HEK293 (cell line): ENCODE measurements around the gene DDX55.

Source experiments
- CTCF ChIA-PET: fragments of 350-600 bp; formaldehyde crosslinking; extraction: SDS; loops from one replicate; lab custom pipeline; 2021; ENCODE audit warnings: antibody characterized with exemption; lab: Yijun Ruan, JAX
- POLR2A ChIA-PET: fragments of 300-600 bp; formaldehyde crosslinking; extraction: SDS; loops from one replicate; lab custom pipeline; 2020; ENCODE audit warnings: antibody characterized with exemption, inconsistent platforms; lab: Yijun Ruan, JAX
- H3K27ac ChIP-seq: fragments of 200-500 bp; sonication (Bioruptor generic); 2 replicates; pipeline ENCODE4 v1.5.1; 2014; ENCODE audit warnings: low read depth, low read length, control low read depth, inconsistent platforms; ENCODE audit errors: extremely low read depth
- H3K36me3 ChIP-seq, 2 experiments: fragments of 200-500 bp in 1 of 2; sonication (Bioruptor generic) in 1 of 2; 1 replicate in 1 of 2; 2 replicates in 1 of 2; pipeline ENCODE4 v1.5.1; 2014 to 2017; ENCODE audit warnings: inconsistent platforms in 2 of 2, low read length in 2 of 2; ENCODE audit not compliant: control insufficient read depth in 2 of 2, insufficient read depth in 1 of 2
- H3K4me1 ChIP-seq: fragments of 200-500 bp; sonication (Bioruptor generic); 2 replicates; pipeline ENCODE4 v1.5.1; 2014; ENCODE audit warnings: mild to moderate bottlenecking, low read length, inconsistent platforms; ENCODE audit not compliant: control insufficient read depth, insufficient read depth
- H3K4me3 ChIP-seq: 2 replicates; pipeline ENCODE4 v1.5.1; 2011; ENCODE audit warnings: low read depth, mild to moderate bottlenecking, control low read depth, low read length, moderate library complexity
- H3K9me3 ChIP-seq: fragments of 200-500 bp; sonication (Bioruptor generic); 2 replicates; pipeline ENCODE4 v1.5.1; 2014; ENCODE audit warnings: low read depth, low read length, inconsistent platforms; ENCODE audit not compliant: control insufficient read depth, insufficient read depth
- HOXD13 ChIP-seq: sonication (generic); formaldehyde crosslinking; IDR thresholded peaks from 2 replicates; pipeline ENCODE4 v1.8.0; 2022; ENCODE audit warnings: missing genetic modification reagents, borderline replicate concordance
- KLF9 ChIP-seq: fragments of 450-650 bp; formaldehyde crosslinking; IDR thresholded peaks from 2 replicates; pipeline ENCODE4 v1.5.1; 2016; ENCODE audit warnings: missing biosample characterization, missing genetic modification characterization, low read depth
- OSR2 ChIP-seq: fragments of 450-650 bp; formaldehyde crosslinking; IDR thresholded peaks from 2 replicates; pipeline ENCODE4 v1.5.1; 2016; ENCODE audit warnings: missing biosample characterization, missing genetic modification characterization
- SCRT2 ChIP-seq: fragments of 450-650 bp; formaldehyde crosslinking; IDR thresholded peaks from 2 replicates; pipeline ENCODE4 v1.5.1; 2016; ENCODE audit warnings: missing biosample characterization, missing genetic modification characterization
- WT1 ChIP-seq: fragments of 450-650 bp; formaldehyde crosslinking; IDR thresholded peaks from 2 replicates; pipeline ENCODE4 v1.5.1; 2016; ENCODE audit warnings: missing biosample characterization, missing genetic modification characterization
- ZBTB6 ChIP-seq: fragments of 450-650 bp; formaldehyde crosslinking; IDR thresholded peaks from 2 replicates; pipeline ENCODE4 v1.5.1; 2017; ENCODE audit warnings: missing biosample characterization, missing genetic modification characterization
- ZBTB8A ChIP-seq: fragments of 450-650 bp; formaldehyde crosslinking; IDR thresholded peaks from 2 replicates; pipeline ENCODE4 v1.5.1; 2016; ENCODE audit warnings: missing biosample characterization, missing genetic modification characterization
- ZFP41 ChIP-seq: fragments of 450-650 bp; formaldehyde crosslinking; IDR thresholded peaks from 2 replicates; pipeline ENCODE4 v1.5.1; 2016; ENCODE audit warnings: missing biosample characterization, missing genetic modification characterization, borderline replicate concordance
- ZIC2 ChIP-seq: fragments of 450-650 bp; formaldehyde crosslinking; IDR thresholded peaks from 2 replicates; pipeline ENCODE4 v1.5.1; 2016; ENCODE audit warnings: missing biosample characterization, missing genetic modification characterization
- ZNF121 ChIP-seq: fragments of 450-650 bp; formaldehyde crosslinking; IDR thresholded peaks from 2 replicates; pipeline ENCODE4 v1.5.1; 2016; ENCODE audit warnings: missing biosample characterization, missing genetic modification characterization
- ZNF175 ChIP-seq: fragments of 450-650 bp; formaldehyde crosslinking; IDR thresholded peaks from 2 replicates; pipeline ENCODE4 v1.5.1; 2016; ENCODE audit warnings: missing biosample characterization, missing genetic modification characterization
- ZNF184 ChIP-seq: fragments of 450-650 bp; IDR thresholded peaks from 2 replicates; pipeline ENCODE4 v1.5.1; 2018; ENCODE audit warnings: missing biosample characterization, mild to moderate bottlenecking, missing genetic modification characterization
- ZNF211 ChIP-seq: fragments of 450-650 bp; formaldehyde crosslinking; IDR thresholded peaks from 2 replicates; pipeline ENCODE4 v1.5.1; 2016; ENCODE audit warnings: low read depth, missing biosample characterization, missing genetic modification characterization
- ZNF23 ChIP-seq: fragments of 450-650 bp; formaldehyde crosslinking; IDR thresholded peaks from 2 replicates; pipeline ENCODE4 v1.5.1; 2016; ENCODE audit warnings: missing biosample characterization, missing genetic modification characterization, borderline replicate concordance
- ZNF341 ChIP-seq: fragments of 450-650 bp; formaldehyde crosslinking; IDR thresholded peaks from 2 replicates; pipeline ENCODE4; 2016; ENCODE audit warnings: low read depth, missing biosample characterization, missing genetic modification characterization
- ZNF404 ChIP-seq: fragments of 450-650 bp; formaldehyde crosslinking; IDR thresholded peaks from 2 replicates; pipeline ENCODE4 v1.5.1; 2017; ENCODE audit warnings: missing biosample characterization, missing genetic modification characterization
- ZNF518A ChIP-seq: fragments of 450-650 bp; formaldehyde crosslinking; conservative IDR thresholded peaks from 2 replicates; pipeline ENCODE4 v1.5.1; 2016; ENCODE audit warnings: low read depth, missing biosample characterization, missing genetic modification characterization
- ZNF558 ChIP-seq: fragments of 450-650 bp; formaldehyde crosslinking; IDR thresholded peaks from 2 replicates; pipeline ENCODE4 v1.5.1; 2016; ENCODE audit warnings: missing biosample characterization, missing genetic modification characterization
- ZNF596 ChIP-seq: fragments of 450-650 bp; IDR thresholded peaks from 2 replicates; pipeline ENCODE4 v1.5.0; 2018; ENCODE audit warnings: missing biosample characterization, mild to moderate bottlenecking, missing genetic modification characterization, moderate library complexity
- ZNF639 ChIP-seq: fragments of 450-650 bp; formaldehyde crosslinking; IDR thresholded peaks from 2 replicates; pipeline ENCODE4 v1.5.1; 2016; ENCODE audit warnings: missing biosample characterization, missing genetic modification characterization
- ZNF654 ChIP-seq: fragments of 450-650 bp; formaldehyde crosslinking; IDR thresholded peaks from 2 replicates; pipeline ENCODE4 v1.5.1; 2016; ENCODE audit warnings: low read depth, missing biosample characterization, missing genetic modification characterization
- ZSCAN30 ChIP-seq: fragments of 450-650 bp; IDR thresholded peaks from 2 replicates; pipeline ENCODE4 v1.5.1; 2018; ENCODE audit warnings: missing biosample characterization, mild to moderate bottlenecking, missing genetic modification characterization, moderate library complexity
- TF ChIP-seq, protein P1 (sequence below): fragments of 450-650 bp; IDR thresholded peaks from 2 replicates; pipeline ENCODE4 v1.5.1; 2018; ENCODE audit warnings: missing biosample characterization, mild to moderate bottlenecking, missing genetic modification characterization
- TF ChIP-seq, protein P2 (sequence below): fragments of 450-650 bp; formaldehyde crosslinking; IDR thresholded peaks from 2 replicates; pipeline ENCODE4 v1.5.1; 2016; ENCODE audit warnings: missing biosample characterization, missing genetic modification characterization, low read depth

DDX55 gene

GRCh38 chr12:123572391-123572790 is 29.5 kb upstream of the DDX55 start (continued):
- TF ChIP-seq WT1 (tag by site-specific recombination) (no peak), ZSCAN30 (no peak)

GRCh38 chr12:123573870-123574269 is 28.0 kb upstream of the DDX55 start:
- H3K4me3 ChIP-seq: no peak overlapping the region
- no peak overlapping the region for H3K27ac ChIP-seq
- no peak for TF ChIP-seq ZNF639
- no peak for TF ChIP-seq OSR2 (tag by site-specific recombination)
- 0 out of 2 replicates have a peak, but pooled peaks have one; percentile 32 for TF ChIP-seq ZBTB6 (tag by site-specific recombination)
- no peak for TF ChIP-seq ZBTB8A (tag by site-specific recombination)
- no peak for TF ChIP-seq ZFP41
- TF ChIP-seq SCRT2 (tag by site-specific recombination): peak; percentile 63
- no peak for TF ChIP-seq KLF9 (tag by site-specific recombination)
- no peak for TF ChIP-seq ZNF23 (tag by site-specific recombination)
- TF ChIP-seq ZNF596: no peak
- TF ChIP-seq ZNF558: no peak
- TF ChIP-seq HOXD13 (CRISPR knock-in tag): no peak
- TF ChIP-seq ZNF518A (tag by site-specific recombination): no peak
- TF ChIP-seq ZIC2 (tag by site-specific recombination): peak; percentile 47
- no peak for TF ChIP-seq ZNF175 (tag by site-specific recombination)
- no peak for TF ChIP-seq ZNF211 (tag by site-specific recombination)
- TF ChIP-seq ZNF654 (tag by site-specific recombination): no peak
- TF ChIP-seq, all 188 proteins: peak for 3
- Histone ChIP-seq H3K9me3 (no peaks in the 10 kb centered on the region), H3K4me1 (no peaks in the 10 kb centered on the region), H3K36me3 (peaks cover 0 to 3% of the 10 kb centered on the region in 2 experiments; a peak in 2 of 3 replicates)
- CTCF ChIA-PET: interaction anchor here (1.3 kb wide), 1 partner anchor 8 kb away, joined by 7 read pairs; no protein-coding TSS in a partner anchor
- POLR2A ChIA-PET: no interaction called here

DNA sequence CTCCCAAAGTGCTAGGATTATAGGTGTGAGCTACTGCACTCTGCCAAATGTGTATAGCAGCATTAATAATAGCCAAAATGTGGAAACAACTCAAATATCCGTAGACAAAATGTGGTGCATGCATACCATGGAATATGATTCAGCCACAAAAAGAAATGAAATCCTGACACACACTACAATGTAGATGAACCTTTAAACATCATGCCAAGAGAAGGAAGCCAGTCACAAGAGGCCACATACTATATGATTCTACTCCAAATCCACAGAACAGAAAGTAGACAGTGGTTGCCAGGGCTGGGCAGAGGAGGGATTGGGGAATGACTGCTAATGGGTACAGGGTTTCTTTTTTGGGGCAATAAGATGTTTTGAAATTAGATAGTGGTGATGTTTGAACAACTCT is 25.3 kb upstream of the DDX55 start:
- H3K9me3 ChIP-seq: no peaks in the 10 kb centered on the region
- CTCF ChIA-PET: no interaction called here
- H3K36me3 ChIP-seq: peaks cover 0 to 3% of the 10 kb centered on the region in 2 experiments; a peak in 2 of 3 replicates
- POLR2A ChIA-PET: interaction anchor here (1.4 kb wide), 1 partner anchor 344 kb away, joined by 3 read pairs; the partner anchor contains the start of gene MPHOSPH9
- no peak overlapping the region for H3K27ac ChIP-seq
- H3K4me1 ChIP-seq: no peaks in the 10 kb centered on the region
- H3K4me3 ChIP-seq: no peak overlapping the region
- TF ChIP-seq ZNF121 (tag by site-specific recombination) (no peak), ZNF341 (tag by site-specific recombination) (no peak), ZNF404 (tag by site-specific recombination) (no peak), ZNF184 (tag by site-specific recombination) (no peak)
- TF ChIP-seq, protein P1, sequence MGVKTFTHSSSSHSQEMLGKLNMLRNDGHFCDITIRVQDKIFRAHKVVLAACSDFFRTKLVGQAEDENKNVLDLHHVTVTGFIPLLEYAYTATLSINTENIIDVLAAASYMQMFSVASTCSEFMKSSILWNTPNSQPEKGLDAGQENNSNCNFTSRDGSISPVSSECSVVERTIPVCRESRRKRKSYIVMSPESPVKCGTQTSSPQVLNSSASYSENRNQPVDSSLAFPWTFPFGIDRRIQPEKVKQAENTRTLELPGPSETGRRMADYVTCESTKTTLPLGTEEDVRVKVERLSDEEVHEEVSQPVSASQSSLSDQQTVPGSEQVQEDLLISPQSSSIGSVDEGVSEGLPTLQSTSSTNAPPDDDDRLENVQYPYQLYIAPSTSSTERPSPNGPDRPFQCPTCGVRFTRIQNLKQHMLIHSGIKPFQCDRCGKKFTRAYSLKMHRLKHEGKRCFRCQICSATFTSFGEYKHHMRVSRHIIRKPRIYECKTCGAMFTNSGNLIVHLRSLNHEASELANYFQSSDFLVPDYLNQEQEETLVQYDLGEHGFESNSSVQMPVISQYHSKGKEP (tag by site-specific recombination): no peak
- TF ChIP-seq, protein P2, sequence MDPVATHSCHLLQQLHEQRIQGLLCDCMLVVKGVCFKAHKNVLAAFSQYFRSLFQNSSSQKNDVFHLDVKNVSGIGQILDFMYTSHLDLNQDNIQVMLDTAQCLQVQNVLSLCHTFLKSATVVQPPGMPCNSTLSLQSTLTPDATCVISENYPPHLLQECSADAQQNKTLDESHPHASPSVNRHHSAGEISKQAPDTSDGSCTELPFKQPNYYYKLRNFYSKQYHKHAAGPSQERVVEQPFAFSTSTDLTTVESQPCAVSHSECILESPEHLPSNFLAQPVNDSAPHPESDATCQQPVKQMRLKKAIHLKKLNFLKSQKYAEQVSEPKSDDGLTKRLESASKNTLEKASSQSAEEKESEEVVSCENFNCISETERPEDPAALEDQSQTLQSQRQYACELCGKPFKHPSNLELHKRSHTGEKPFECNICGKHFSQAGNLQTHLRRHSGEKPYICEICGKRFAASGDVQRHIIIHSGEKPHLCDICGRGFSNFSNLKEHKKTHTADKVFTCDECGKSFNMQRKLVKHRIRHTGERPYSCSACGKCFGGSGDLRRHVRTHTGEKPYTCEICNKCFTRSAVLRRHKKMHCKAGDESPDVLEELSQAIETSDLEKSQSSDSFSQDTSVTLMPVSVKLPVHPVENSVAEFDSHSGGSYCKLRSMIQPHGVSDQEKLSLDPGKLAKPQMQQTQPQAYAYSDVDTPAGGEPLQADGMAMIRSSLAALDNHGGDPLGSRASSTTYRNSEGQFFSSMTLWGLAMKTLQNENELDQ (tag by site-specific recombination): no peak
